ENCODE results near the gene WDR33. TPM values are rescaled to one million over a fixed set of nuclear protein-coding genes. Genes with fewer than 3 reads are reported as not detected.

Gene WDR33
- total and polyA plus RNA-seq, 2 donors (not counting 3 experiments of a cell fraction or from before 2014, with no cell fraction given): 16.4 to 52.5 TPM

GRCh38 chr2:127707890-127708648, 102.9 kb downstream of the WDR33 start:
- H3K36me3 ChIP-seq (ENCODE audit: control insufficient read depth in 2 of 2, extremely low read depth in 1 of 2, insufficient read depth in 2 of 2, low read length in 2 of 2): peaks cover 8 to 24% of the 10 kb centered on the region in 2 experiments
- H3K79me2 ChIP-seq (ENCODE audit: control insufficient read depth, insufficient read depth, low read length): peaks cover 4% of the 10 kb centered on the region
- H4K20me1 ChIP-seq (replicated peaks; ENCODE audit: control insufficient read depth, extremely low read depth, insufficient read depth, low read length): no peaks in the 10 kb centered on the region
- BruUV-seq (replicated peaks): no TSS peak
- TF ChIP-seq MYC (IDR thresholded peaks at IDR 0.05; ENCODE audit: low read depth, low read length) (no peak), FOS (IDR thresholded peaks at IDR 0.05; ENCODE audit: borderline replicate concordance, insufficient read depth, low read length) (no peak), POLR2AphosphoS5 (IDR thresholded peaks at IDR 0.05; ENCODE audit: insufficient read depth, low read depth, low read length) (no peak), JUN (IDR thresholded peaks at IDR 0.05; ENCODE audit: borderline replicate concordance, insufficient read depth, insufficient read length, low read depth) (no peak), EZH2 (IDR thresholded peaks at IDR 0.05; ENCODE audit: borderline replicate concordance, low read depth, low read length, severe bottlenecking) (no peak), POLR2A (IDR thresholded peaks at IDR 0.05; ENCODE audit: low read depth, low read length) (no peak), MAX (IDR thresholded peaks at IDR 0.05; ENCODE audit: insufficient read depth, insufficient read length) (no peak), CTCF (IDR thresholded peaks at IDR 0.05; ENCODE audit: extremely low read depth in 1 of 2, insufficient read depth in 1 of 2, low read depth in 1 of 2, low read length in 2 of 2) (no peak), GATA2 (IDR thresholded peaks at IDR 0.05; ENCODE audit: insufficient read depth, insufficient read length, low read depth, low read length) (no peak)
- H3K4me3 ChIP-seq (replicated peaks in 1 of 3; ENCODE audit: insufficient read depth in 1 of 3, low read depth in 1 of 3, low read length in 3 of 3): no peak overlapping the region
- H3K27me3 ChIP-seq (ENCODE audit: control insufficient read depth in 2 of 2, insufficient read depth in 2 of 2, low read length in 2 of 2): no peaks in the 10 kb centered on the region
- dilution Hi-C loops (cut with MboI; ENCODE audit: extremely low pct_ligation_motif_present, low sequenced_read_pairs): no loop called here
- ChIA-PET CTCF (interaction anchor here (1.9 kb wide), 1 partner anchor 116 kb away, joined by 10 read pairs; no protein-coding TSS in a partner anchor), POLR2A (no interaction called here)
- no peak overlapping the region for H3K9ac ChIP-seq (replicated peaks; ENCODE audit: extremely low read depth, insufficient read depth, low read length)
- no peak overlapping the region for H3K4me2 ChIP-seq (ENCODE audit: insufficient read depth, low read length)
- FAIRE-seq: no peak
- intact Hi-C loops (cut with micrococcal nuclease): no loop called here
- H3K9me1 ChIP-seq (replicated peaks; ENCODE audit: control insufficient read depth, extremely low read depth, insufficient read depth, low read length): no peaks in the 10 kb centered on the region
- no peak overlapping the region for H2AFZ ChIP-seq (ENCODE audit: low read depth, low read length)
- DNase-seq (ENCODE audit: low read depth, low spot score): no peak
- H3K4me1 ChIP-seq (ENCODE audit: control insufficient read depth, extremely low read depth, insufficient read depth, low read length): peaks cover 3% of the 10 kb centered on the region
- H3K27ac ChIP-seq (ENCODE audit: insufficient read depth, low read depth, low read length): no peak overlapping the region
- no peaks in the 10 kb centered on the region for H3K9me3 ChIP-seq (replicated peaks; ENCODE audit: control insufficient read depth, insufficient read depth, low read length)

Data from endothelial cell of umbilical vein (primary cell).